NOMO-1 treated with DMSO at 0.1 percent for 48 hours (cell line): ENCODE measurements around the gene NASP.

ENCODE experiments used
- DNase-seq: peaks from one replicate; lab custom pipeline; 2025; ENCODE audit not compliant: unreplicated experiment; lab: John Stamatoyannopoulos, UW

The NASP gene, protein sequence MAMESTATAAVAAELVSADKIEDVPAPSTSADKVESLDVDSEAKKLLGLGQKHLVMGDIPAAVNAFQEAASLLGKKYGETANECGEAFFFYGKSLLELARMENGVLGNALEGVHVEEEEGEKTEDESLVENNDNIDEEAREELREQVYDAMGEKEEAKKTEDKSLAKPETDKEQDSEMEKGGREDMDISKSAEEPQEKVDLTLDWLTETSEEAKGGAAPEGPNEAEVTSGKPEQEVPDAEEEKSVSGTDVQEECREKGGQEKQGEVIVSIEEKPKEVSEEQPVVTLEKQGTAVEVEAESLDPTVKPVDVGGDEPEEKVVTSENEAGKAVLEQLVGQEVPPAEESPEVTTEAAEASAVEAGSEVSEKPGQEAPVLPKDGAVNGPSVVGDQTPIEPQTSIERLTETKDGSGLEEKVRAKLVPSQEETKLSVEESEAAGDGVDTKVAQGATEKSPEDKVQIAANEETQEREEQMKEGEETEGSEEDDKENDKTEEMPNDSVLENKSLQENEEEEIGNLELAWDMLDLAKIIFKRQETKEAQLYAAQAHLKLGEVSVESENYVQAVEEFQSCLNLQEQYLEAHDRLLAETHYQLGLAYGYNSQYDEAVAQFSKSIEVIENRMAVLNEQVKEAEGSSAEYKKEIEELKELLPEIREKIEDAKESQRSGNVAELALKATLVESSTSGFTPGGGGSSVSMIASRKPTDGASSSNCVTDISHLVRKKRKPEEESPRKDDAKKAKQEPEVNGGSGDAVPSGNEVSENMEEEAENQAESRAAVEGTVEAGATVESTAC

DNA sequence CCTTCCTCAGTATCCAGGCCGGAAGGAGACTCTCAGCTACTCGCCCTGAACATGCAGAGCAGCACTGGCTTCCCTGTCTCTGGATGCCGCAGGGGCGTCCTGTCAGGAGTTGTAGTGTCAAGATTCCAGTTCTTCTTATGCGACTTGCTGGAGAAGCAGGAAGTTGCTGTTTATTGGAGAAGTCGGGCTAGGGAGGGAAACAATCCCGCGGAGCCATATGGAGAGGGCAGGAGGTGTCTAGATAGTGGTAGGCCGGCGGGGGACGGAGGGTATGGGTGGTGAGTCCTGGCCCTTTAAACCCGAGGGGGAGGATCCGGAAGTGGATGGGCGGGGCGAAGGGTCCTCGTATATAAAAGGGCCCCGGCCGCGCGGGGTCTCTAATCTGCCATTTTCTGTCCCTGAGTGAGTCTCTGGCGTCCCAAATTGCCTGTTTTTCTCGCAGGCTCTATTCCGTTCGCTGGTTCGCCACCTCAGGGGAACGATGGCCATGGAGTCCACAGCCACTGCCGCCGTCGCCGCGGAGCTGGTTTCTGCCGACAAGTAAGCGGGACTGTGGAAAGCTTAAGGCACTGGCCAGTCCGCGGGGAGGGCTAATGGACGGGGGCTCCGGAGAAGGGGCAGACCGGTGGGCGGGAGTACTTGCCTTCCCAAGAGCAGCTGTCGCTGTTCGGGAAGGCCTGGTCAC lies at the start of gene NASP:
Gene NASP, plus strand, starts transcription at position 376 of the 685 bp plus-strand sequence. Its CDS starts 106 bp downstream, at position 482.
- peak; percentile 73 for DNase-seq

- no peak for DNase-seq
These were observed 47.7 kb upstream of the NASP start for GRCh38 chr1:45535988-45536766.

- DNase-seq = no peak
These were observed 47.0 kb upstream of the NASP start for GRCh38 chr1:45536886-45537285.

- no peak for DNase-seq
These were observed 42.6 kb upstream of the NASP start for GRCh38 chr1:45541193-45541592.

- DNase-seq = peak; percentile 46
These were observed 41.2 kb upstream of the NASP start for GRCh38 chr1:45542591-45542990.

DNA sequence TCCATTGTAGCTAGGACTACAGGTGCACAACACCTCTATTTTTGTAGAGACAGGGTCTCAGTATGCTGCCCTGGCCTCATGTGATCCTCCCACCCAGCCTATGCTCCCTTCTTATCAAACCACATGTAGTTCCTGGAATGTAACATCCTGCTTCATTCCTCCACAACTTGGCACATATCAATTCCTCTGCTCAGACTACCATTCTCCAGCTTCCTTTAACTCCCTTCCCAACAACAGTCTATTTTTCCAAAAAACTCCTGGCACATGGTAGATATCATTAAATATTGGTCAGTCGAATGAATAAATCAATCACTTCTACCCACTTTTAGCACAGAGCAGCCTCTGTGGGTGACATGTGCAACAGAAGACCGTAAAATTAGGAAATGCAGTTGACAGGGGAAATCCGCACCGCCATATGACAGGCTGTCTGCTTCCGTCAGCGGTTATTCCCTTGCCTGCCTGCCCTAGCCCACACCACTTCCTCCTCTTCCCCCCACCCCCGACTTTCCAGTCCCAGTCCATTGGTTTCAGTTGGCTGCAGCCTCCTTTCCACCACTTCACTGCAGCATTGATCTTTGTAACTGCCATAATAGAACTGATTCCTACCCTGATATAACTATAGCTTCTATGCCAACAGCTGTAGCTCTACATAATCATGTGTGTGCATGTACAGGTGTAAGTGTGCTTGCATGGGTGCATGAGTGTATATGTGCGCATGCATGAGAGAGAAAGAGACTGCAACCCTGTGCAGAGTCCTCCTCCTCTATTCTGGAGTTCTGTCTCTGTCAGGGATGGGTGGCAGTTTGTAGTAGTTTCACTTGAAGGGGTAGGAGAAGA lies 40.0 kb upstream of the NASP start:
- DNase-seq = peak; percentile 94

DNA sequence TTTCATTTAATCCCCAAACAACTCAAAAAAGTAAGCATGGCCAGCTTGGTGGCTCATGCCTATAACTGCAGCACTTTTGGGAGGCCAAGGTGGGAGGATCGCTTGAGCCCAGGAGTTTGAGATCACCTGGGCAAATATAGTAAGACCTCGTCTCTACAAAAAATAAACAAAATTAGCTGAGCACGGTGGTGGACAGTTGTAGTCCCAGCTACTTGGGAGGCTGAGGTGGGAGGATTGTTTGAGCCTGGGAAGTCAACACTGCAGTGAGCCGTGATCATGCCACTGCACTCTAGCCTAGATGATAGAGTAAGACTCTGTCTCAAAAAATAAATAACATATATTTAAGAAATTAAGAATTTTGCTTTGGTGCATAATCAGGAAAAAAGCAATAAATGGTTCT lies 39.3 kb upstream of the NASP start:
- DNase-seq = no peak

DNA sequence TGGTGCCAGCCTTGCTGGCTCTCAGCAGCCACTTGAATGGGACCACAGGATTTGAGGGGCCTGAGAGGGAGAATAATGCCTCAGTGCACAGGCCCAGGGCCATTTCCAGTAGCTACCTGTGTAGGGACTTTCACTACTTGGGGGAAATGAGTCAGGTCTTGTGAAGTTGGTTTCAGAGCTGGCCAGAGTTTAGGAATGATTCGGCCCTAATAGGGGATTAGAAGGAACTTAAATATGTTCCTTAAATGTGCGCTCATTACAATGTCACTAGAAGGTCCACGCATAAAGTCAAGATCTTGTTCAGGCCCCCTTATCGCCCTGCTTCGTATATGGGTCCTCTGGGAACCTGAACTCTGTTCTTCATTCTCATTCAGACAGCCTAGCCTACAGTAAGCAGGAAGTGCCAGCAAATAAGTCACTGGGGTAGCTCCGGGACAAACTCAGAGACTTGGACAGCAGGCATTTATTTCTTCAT lies 38.8 kb upstream of the NASP start:
- no peak for DNase-seq

DNA sequence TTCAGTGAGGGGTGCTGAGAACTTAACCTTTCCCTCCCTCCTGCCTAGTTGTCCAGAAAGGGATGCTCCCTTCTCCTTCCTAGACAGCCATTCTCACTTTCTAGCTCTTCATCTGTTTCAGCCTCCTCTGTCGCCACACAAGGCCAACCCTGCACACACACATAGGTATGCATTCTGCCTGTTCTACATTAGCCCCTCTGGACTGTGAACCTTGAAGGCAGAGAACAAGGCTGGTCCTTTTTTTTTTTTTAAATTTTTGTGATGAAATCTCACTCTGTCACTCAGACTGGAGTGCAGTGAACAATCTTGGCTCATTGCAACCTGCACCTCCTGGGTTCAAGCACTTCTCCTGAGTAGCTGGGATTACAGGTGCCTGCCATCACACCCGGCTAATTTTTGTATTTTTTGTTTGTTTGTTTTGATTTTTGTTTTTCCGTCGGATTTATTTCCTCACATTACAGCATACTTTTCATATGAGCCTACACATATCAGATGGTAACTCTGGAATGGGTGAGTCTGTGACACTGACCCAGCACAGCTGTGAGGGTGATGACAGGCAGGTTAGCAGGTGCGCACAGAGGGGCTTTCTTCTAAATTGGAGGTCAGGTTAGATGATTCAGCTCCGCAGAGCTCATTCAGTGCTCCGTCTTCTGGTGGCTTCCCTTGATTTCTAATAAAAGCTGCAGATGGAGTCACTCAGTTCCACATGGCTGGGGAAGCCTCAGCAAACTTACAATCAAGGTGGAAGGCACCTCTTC lies 38.1 kb upstream of the NASP start:
- DNase-seq = no peak

DNA sequence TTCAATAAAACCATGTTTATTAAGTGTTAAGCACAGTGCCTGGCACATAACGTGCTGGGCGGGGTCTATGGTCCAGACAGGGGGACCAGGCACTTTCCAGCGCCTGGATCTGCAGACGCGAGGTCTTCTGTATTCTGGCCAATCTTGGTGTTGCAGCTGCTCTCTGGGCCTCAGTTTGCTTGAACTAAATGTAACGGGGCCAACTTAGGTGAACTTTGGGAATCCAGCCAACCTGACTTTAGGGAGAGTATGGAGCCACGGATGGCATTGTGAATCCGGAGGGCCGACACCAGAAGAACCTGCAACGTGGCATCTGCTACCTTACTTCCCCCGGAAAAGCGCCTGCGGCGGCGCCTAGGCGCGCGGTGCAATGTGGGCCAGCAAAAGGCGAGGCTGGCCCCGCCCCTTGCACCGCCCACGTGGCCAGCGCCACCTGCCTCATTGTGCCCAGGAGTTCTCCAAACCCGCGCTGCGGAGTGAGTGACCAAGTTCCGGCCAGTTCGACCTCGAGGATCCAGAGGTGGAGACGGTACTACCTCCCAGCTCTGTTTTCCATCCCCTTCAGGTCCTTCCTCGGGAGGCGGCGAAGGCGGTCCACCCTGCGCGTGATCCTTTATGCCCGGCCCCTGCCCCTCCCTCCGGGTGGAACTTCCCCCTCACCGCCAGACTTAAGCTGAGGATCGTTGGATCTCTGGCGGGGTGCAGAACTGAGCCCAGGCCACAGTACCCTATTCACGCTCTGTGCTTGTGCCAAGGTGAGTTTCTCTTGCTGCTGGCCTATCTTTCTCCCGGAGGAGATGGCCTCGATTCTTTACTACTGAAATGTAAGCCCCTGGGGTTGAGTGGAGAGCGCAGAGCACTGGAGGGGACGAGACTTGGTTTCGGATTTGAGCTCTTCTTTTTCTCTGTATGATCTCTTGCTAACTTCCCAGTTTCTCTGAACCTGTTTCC lies 33.2 kb upstream of the NASP start, which contains the start of gene AKR1A1:
Gene AKR1A1, plus strand, starts transcription at position 426 of the 951 bp plus-strand sequence. CDS start 10,969 bp downstream, outside the sequence.
- DNase-seq = peak; percentile 87

DNA sequence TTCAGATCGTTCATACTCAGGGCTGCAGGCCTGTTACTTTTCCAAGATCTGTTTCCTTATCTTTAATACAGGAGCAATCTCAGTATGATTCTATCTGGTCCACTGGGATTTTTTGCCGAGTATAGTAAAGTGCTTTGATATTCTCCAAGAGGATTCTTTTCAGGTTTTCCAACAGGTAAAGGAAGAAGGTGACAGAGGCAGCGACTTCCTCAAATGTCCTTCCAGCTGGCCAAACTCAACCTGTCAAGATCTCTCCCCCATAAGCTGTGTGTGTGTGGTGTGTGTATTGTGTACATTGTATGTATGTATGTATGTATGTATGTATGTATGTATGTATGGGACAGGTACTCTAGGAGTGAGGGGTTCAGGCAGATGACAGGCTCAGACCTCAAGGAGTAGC lies 32.2 kb upstream of the NASP start:
- DNase-seq = no peak

GRCh38 chr1:45552331-45552730 lies 31.5 kb upstream of the NASP start:
- no peak for DNase-seq

DNA sequence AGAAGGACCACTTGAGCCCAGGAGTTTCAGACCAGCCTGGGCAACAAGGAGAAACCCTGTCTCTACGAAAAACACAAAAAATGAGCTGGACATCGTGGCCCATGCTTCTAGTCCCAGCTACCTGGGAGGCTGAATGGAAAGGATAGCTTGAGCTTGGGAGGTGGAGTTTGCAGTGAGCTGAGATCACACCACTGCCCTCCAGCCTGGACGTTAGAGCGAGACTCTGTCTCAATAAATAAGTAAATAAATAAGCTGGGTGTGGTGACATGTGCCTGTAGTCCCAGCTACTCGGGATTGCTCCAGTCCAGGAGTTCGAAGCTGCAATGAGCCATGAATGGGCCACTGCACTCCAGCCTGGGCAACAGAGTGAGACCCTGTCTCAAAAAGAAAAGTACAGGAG lies 29.6 kb upstream of the NASP start:
- DNase-seq = no peak

GRCh38 chr1:45557422-45557944 lies 26.4 kb upstream of the NASP start:
- no peak for DNase-seq

GRCh38 chr1:45563843-45564242 lies 20.0 kb upstream of the NASP start:
- no peak for DNase-seq

- DNase-seq = no peak
These were observed 17.1 kb upstream of the NASP start for GRCh38 chr1:45566722-45567121.

DNA sequence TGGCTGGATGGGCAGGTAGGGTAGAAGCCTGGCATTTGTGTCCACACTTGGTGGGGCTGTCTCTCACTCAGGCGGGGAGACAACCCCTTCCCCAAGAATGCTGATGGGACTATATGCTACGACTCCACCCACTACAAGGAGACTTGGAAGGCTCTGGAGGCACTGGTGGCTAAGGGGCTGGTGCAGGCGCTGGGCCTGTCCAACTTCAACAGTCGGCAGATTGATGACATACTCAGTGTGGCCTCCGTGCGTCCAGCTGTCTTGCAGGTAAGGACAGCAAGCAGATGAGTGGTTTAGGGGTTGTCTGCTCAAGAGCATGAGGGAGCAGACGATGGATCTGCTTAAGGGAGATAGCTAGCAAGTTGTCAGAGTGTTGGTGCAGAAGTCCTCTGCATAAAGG lies 15.9 kb upstream of the NASP start:
- no peak for DNase-seq

DNA sequence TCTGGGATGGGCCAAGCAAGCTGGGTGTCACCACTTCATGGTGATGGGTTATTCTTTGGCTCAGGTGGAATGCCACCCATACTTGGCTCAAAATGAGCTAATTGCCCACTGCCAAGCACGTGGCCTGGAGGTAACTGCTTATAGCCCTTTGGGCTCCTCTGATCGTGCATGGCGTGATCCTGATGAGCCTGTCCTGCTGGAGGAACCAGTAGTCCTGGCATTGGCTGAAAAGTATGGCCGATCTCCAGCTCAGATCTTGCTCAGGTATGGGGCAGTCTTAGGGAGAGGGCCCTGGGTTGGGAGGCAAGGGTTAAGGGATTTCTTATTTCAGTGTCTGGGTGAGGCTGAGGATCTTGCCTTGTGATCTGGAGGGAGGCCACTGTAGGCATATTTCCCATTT lies 15.4 kb upstream of the NASP start:
- DNase-seq = no peak
